HT-29 (cell line): ENCODE measurements around the gene IPO13. TPM values are rescaled to one million over a fixed set of nuclear protein-coding genes. Genes with fewer than 3 reads are reported as not detected.
A peak's percentile ranks its signal among the peaks of the same experiment; 100 is the strongest.

Source experiments
- DNase-seq: peaks from one replicate; pipeline ENCODE4 v3.0.0-alpha.2; 2015; ENCODE audit warnings: low spot score
- total RNA-seq: library from RNA; depleted of rRNA; stranded (reverse); fragments of >200 nt; shearing (Covaris generic); gene quantifications from 2 replicates; pipeline ENCODE4 v1.2.3, GENCODE V29; 2014; rRNA removed

Gene IPO13
- 19.1 and 24.6 TPM in 2 replicates for total RNA-seq

GRCh38 chr1:43946236-43947060 lies at the start of gene IPO13:
Gene IPO13, plus strand, starts transcription at chr1:43946950. Its CDS starts 651 bp downstream, at chr1:43947601.
- peak; percentile 94 for DNase-seq

GRCh38 chr1:43898981-43899380 lies 47.8 kb upstream of the IPO13 start:
- DNase-seq: no peak

DNA sequence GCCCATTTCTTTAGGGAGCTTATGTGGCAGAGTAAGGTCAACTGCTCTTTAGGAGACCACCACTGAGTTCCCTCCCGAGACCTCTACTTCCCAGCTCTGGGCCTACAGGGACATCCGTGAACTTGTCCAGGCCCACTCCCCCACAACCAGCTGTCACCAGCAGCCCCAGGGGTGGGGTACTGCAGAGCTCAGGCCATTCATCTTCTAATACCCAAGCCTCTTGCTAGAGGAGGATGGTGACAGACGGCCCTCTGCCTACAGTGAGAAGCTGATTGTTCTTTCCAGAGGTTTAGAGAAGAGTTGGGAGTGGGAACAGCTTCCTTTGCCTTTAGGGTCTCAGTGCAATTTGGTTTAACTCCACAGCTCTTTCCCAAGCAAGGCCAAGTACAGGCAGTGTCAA lies 46.4 kb upstream of the IPO13 start:
- no peak for DNase-seq

GRCh38 chr1:43901196-43901961 lies 45.4 kb upstream of the IPO13 start:
- no peak for DNase-seq

DNA sequence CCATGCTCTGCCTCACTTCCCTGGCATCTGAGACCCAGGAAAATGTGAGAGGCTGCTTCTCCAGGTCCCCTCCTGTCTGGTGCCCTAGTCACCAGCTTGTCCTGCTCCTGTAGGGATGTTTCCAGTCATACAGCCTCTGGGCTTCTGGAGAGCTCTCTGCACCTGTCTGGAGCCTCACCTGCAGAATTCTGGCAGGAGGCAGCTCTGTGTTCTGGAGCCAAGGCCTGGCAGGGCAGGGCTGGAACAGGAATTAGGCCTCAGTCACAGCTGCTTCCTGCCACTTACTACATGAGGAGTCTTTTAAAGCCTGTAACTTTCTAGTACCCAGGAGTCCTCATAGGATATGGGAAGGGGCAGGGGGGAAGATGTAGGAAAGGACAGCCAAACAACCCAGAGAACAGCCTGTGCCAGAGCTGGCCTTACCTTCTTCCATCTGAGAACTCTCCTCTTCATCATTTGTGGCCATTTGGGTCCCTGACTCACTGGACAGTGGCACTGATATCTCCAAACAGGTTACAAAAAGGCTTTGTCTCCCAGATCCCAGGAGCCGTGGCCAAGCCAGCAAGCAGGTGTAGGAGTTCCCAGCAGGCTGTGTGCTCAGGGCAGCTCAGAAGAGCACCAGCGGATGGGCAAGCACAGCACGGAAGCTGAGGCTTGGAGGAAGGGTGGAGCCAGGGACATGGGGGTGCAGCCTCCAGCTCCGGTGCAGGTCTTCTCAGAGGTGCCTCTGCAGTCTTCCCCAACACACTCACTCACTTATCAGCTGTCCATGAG lies 44.5 kb upstream of the IPO13 start:
- no peak for DNase-seq

DNA sequence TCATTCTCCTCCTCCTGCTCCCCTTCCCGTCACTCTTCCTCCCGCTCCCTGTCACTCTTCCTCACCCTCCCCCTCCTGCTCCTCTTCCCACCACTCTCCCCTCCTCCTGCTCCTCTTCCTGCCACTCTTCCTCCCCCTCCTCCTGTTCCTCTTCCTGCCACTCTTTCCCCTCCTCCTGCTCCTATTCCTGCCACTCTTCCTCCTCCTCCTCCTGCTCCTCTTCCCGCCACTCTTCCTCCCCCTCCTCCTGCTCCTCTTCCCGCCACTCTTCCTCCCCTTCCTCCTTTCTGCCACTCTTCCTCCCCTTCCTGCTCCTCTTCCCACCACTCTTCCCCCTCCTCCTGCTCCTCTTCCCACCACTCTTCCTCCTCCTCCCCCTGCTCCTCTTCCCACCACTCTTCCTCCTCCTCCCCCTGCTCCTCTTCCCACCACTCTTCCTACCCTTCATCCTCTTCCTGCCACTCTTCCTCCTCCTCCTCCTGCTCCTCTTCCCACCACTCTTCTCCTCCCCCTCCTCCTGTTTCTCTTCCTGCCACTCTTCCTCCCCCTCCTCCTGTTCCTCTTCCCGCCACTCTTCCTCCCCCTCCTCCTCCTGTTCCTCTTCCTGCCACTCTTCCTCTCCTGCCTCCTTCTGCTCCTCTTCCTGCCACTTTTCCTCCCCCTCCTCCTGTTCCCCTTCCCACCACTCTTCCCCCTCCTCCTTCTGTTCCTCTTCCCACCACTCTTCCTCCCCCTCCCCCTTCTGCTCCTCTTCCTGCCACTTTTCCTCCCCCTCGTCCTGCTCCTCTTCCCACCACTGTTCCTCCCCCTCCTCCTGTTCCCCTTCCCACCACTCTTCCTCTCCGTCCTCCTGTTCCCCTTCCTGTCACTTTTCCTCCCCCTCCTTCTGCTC lies 41.8 kb upstream of the IPO13 start:
- DNase-seq: no peak

GRCh38 chr1:43908226-43908625 lies 38.5 kb upstream of the IPO13 start:
- no peak for DNase-seq

GRCh38 chr1:43908858-43909257 lies 37.9 kb upstream of the IPO13 start:
- DNase-seq: no peak

GRCh38 chr1:43910343-43910742 lies 36.4 kb upstream of the IPO13 start:
- no peak for DNase-seq

DNA sequence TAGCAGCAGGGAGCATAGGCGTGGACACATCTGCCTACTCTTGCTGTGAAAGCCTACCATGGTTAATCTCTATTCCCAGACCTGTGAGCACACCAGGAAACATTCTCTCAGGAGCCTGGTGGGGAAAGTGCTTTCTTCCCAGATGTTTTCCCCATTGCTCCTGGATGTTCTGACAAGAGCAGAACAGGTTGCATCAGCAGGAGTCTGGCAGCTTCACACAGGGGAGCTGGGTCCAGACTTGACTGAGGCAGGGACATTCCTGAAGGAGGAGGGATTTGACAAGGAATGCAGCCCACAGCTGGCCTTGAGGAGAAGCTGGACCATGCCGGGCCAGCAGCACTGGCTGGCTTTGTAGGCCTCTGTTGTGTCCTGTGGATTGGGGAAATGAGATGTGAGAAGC lies 34.1 kb upstream of the IPO13 start:
- DNase-seq: no peak

- no peak for DNase-seq
These were observed 33.7 kb upstream of the IPO13 start for GRCh38 chr1:43913051-43913501.

GRCh38 chr1:43913666-43914360 lies 32.9 kb upstream of the IPO13 start:
- no peak for DNase-seq

DNA sequence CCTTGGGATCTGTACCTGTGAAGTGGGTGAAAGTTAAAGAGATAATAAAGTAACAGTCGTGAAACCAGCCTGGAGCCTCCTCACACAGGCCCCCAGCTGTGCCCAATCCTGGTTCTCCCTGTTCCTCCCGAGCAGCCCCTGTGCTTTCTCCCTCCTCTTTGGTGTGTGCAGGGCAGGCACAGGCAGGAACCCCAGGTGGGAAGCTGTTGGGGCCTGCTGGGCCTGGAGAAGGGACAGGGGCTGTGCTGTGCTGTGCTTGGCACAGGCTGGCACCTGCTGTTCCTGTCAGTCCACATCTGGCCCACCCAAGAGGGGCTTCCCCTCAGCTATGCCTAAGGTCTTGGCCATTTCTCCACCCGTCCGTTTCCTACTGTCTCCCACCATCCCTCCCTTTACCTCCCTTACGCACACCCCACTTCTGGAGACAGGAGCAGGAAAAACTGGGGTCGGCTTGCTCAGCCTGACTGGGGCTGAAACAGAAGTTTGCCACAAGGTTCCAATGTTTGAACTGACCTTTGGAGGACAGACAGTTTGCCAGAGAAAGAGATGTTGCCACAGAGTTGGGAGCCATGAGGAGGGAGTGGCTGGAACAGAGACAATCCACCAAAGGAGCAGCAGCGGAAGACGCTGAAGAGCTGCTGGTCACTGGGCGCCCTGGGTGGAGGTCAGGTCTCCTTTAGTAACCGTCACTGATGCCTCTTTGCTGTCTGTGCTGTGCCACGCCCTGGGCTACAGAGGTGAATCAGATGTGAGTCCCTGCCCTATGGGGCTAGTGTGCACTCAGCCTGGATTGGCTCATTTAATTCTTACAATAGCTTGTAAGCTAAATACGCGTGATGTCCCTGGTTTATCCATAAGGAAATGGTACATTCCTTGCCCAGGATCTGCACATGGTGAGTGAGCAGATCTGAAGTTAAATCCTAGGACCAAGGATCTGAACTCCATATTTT lies 31.9 kb upstream of the IPO13 start:
- DNase-seq: no peak

GRCh38 chr1:43919906-43920305 lies 26.8 kb upstream of the IPO13 start:
- no peak for DNase-seq

GRCh38 chr1:43921022-43921421 lies 25.7 kb upstream of the IPO13 start:
- no peak for DNase-seq

DNA sequence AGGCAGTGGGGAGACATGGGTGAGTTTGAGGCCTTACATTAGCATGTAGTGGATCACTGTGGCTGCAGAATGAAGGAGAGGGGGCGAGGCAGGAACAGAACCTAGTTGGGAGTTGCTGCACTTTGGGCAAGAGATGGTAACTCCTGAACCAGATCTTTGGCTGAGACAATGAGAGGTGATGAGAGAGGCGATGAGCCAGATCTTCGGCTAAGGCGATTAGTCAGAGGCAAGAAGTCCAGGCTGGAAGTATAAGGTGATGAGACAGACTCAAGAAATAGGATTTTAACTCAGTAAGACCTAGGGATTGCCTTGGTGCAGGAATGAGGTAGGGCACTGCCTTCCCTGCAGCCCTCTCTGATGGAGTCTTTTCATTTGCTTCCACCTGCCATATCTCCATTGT lies 22.2 kb upstream of the IPO13 start:
- DNase-seq: no peak

DNA sequence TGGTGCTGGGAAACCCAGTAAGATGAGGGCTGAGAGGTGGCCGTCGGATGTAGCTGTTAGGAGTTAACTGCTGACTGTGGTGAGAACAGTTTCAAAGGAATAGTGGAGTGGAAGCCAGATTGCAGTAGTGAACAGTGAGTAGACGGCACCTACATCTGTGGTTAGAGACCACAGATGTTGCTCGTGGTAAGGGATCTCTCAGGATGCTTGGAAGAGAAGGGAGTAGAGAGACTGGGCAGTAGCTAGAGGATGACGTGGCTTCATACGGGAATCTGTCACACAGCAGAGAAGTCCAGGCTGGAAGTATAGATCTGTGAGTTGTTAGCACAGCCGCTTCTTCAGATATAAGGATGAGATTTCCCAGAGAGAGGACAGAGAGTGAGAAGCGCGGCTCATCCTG lies 20.9 kb upstream of the IPO13 start:
- no peak for DNase-seq

- no peak for DNase-seq
These were observed 16.4 kb upstream of the IPO13 start for GRCh38 chr1:43930168-43930948.

GRCh38 chr1:43930949-43931275 lies 15.8 kb upstream of the IPO13 start:
- DNase-seq: no peak
